Kidney (tissue), 14 donors: ENCODE results near the gene EPHB1. TPM values are rescaled to one million over a fixed set of nuclear protein-coding genes. Genes with fewer than 3 reads are reported as not detected.

Source experiments
- DNase-seq, 5 donors: peaks; one replicate each; pipeline ENCODE4 v3.0.0-alpha.2; 2013 to 2020
- FAIRE-seq: peaks from 2 replicates; lab custom pipeline; 2012; peaks lifted over from hg19 to GRCh38; lab: Jason Lieb, UNC
- H3K27ac ChIP-seq, 2 donors: one replicate each; pipeline ENCODE4 v1.7.0; 2013; ENCODE audit warnings: low read depth in 2 of 2, low read length in 2 of 2, inconsistent platforms in 1 of 2
- H3K27me3 ChIP-seq: one replicate; pipeline ENCODE4 v1.7.1; 2013; ENCODE audit warnings: low read length, inconsistent platforms; ENCODE audit not compliant: control insufficient read depth, insufficient read depth
- H3K36me3 ChIP-seq, 3 donors: one replicate each; pipeline versions ENCODE4 v1.7.0 to v1.7.1; 2013; ENCODE audit warnings: low read length in 3 of 3, control low read depth in 1 of 3, inconsistent platforms in 1 of 3; ENCODE audit not compliant: insufficient read depth in 3 of 3, control insufficient read depth in 2 of 3
- H3K4me1 ChIP-seq, 3 donors: one replicate each; pipeline versions ENCODE4 v1.7.0 to v1.7.1; 2013; ENCODE audit warnings: low read length in 3 of 3, inconsistent platforms in 1 of 3, low read depth in 1 of 3; ENCODE audit not compliant: control insufficient read depth in 2 of 3, insufficient read depth in 2 of 3
- H3K4me3 ChIP-seq, 3 donors: one replicate each; pipeline versions ENCODE4 v1.7.0 to v1.8.1; 2013; ENCODE audit warnings: low read length in 3 of 3, control low read depth in 1 of 3, inconsistent platforms in 1 of 3
- H3K9ac ChIP-seq, 3 donors: one replicate each; pipeline versions ENCODE4 v1.7.0 to v1.7.1; 2013; ENCODE audit warnings: low read length in 3 of 3, control low read depth in 1 of 3, inconsistent platforms in 1 of 3
- H3K9me3 ChIP-seq, 3 donors: one replicate each; pipeline versions ENCODE4 v1.7.0 to v1.7.1; 2013; ENCODE audit warnings: low read length in 3 of 3, control low read depth in 1 of 3, inconsistent platforms in 1 of 3; ENCODE audit not compliant: control insufficient read depth in 2 of 3, insufficient read depth in 1 of 3
- CTCF ChIP-seq: IDR thresholded peaks from 3 replicates; pipeline ENCODE4 v1.5.1; 2012; ENCODE audit warnings: mild to moderate bottlenecking, moderate library complexity, borderline replicate concordance; ENCODE audit not compliant: insufficient read depth; ENCODE audit errors: extremely low read depth
- intact Hi-C: fragments of 100-400 bp; cut with DNase I; formaldehyde crosslinking; loops from one replicate; pipeline ENCODE4 v1.11.1; 2022
- polyA plus RNA-seq: library from polyadenylated mRNA; stranded (reverse); fragments of 350-450 nt; fragmentation: Illumina TruSeq; extraction: RNeasy Lipid Tissue Mini Kit (QIAGEN cat#74804); gene quantifications from one replicate; pipeline ENCODE4 v1.2.3, GENCODE V29; 2014; ENCODE audit warnings: low read depth, low replicate concordance; ENCODE audit not compliant: insufficient read depth
- total RNA-seq: library from RNA; stranded (reverse); fragmentation: NEBNext Ultra II Directional; extraction: Animal tissue kit (Norgen Biotek cat#: 25700); gene quantifications from one replicate; pipeline ENCODE4 v1.2.1, GENCODE V29; 2021
- donor health status: control.
- donor health status: control.
- donor health status: control.
- donor health status: control.
- donor health status: control.
- donor health status: DM: yes; HTN: yes; CAD: no.
- donor health status: Normal renal cell carcinoma (clear cell type).

The EPHB1 gene
- total and polyA plus RNA-seq, 2 donors from 2014 or later, result 0.39 to 3.2 TPM

- no peak for DNase-seq
Observed at GRCh38 chr3:134757549-134758069, 37.5 kb upstream of the EPHB1 start.

GRCh38 chr3:134761213-134761612 is 33.8 kb upstream of the EPHB1 start:
- H3K9me3 ChIP-seq, result no peaks in the 10 kb centered on the region
- no peak overlapping the region for H3K9ac ChIP-seq
- intact Hi-C loops, result no loop called here
- H3K27ac ChIP-seq, result no peak overlapping the region
- H3K4me3 ChIP-seq, result no peak overlapping the region
- H3K4me1 ChIP-seq, result no peaks in the 10 kb centered on the region
- no peaks in the 10 kb centered on the region for H3K27me3 ChIP-seq
- FAIRE-seq (no peak), DNase-seq (no peak)
- TF ChIP-seq CTCF, result no peak
- no peaks in the 10 kb centered on the region for H3K36me3 ChIP-seq

More at GRCh38 chr3:134757549-134758069, 37.5 kb upstream of the EPHB1 start:
- FAIRE-seq, result no peak
- no peaks in the 10 kb centered on the region for H3K36me3 ChIP-seq
- no peaks in the 10 kb centered on the region for H3K4me1 ChIP-seq
- H3K9me3 ChIP-seq, result no peaks in the 10 kb centered on the region
- no peak for TF ChIP-seq CTCF
- H3K27ac ChIP-seq, result no peak overlapping the region
- H3K27me3 ChIP-seq, result no peaks in the 10 kb centered on the region
- no peak overlapping the region for H3K4me3 ChIP-seq
- H3K9ac ChIP-seq, result no peak overlapping the region
- intact Hi-C loops, result no loop called here

GRCh38 chr3:134762016-134762415 is 33.0 kb upstream of the EPHB1 start:
- Histone ChIP-seq H3K4me3 (no peak overlapping the region), H3K27me3 (no peaks in the 10 kb centered on the region), H3K36me3 (no peaks in the 10 kb centered on the region), H3K4me1 (no peaks in the 10 kb centered on the region), H3K9ac (no peak overlapping the region), H3K9me3 (no peaks in the 10 kb centered on the region), H3K27ac (no peak overlapping the region)
- no peak for TF ChIP-seq CTCF
- FAIRE-seq (no peak), DNase-seq (no peak)
- intact Hi-C loops, result no loop called here

- no peak for FAIRE-seq
- no peak for DNase-seq
- H3K4me1 ChIP-seq, result peaks cover 0 to 6% (median 0%) of the 10 kb centered on the region in 3 donors
- H3K9ac ChIP-seq, result no peak overlapping the region
- no peaks in the 10 kb centered on the region for H3K36me3 ChIP-seq
- no peak overlapping the region for H3K4me3 ChIP-seq
- H3K9me3 ChIP-seq, result no peaks in the 10 kb centered on the region
- intact Hi-C loops, result no loop called here
- TF ChIP-seq CTCF, result no peak
- H3K27me3 ChIP-seq, result no peaks in the 10 kb centered on the region
- H3K27ac ChIP-seq, result no peak overlapping the region
Observed at GRCh38 chr3:134765468-134765867, 29.6 kb upstream of the EPHB1 start.
